Neural progenitor cell (in vitro differentiated cells): ENCODE data around the gene ODF2. TPM values are rescaled to one million over a fixed set of nuclear protein-coding genes. Genes with fewer than 3 reads are reported as not detected.
"Not testable (repeated sequence)": the region's sequence is repeated elsewhere in the genome, so short reads cannot be mapped to it uniquely, and the experiment has no call there.

Experiments
- DNase-seq: peaks from one replicate; pipeline ENCODE4 v3.0.0-alpha.2; 2016; ENCODE audit warnings: low spot score
- H2AFZ ChIP-seq: fragments of 200-600 bp; sonication (generic); replicated peaks from 2 replicates; pipeline ENCODE4 v1.6.1; 2016; ENCODE audit warnings: antibody characterized with exemption
- H3F3A ChIP-seq: fragments of 200-600 bp; sonication (generic); 2 replicates; pipeline ENCODE4 v1.6.1; 2016; ENCODE audit warnings: antibody characterized with exemption, low read depth
- H3K27ac ChIP-seq: fragments of 200-600 bp; sonication (generic); 2 replicates; pipeline ENCODE4 v1.5.1; 2016; ENCODE audit warnings: mild to moderate bottlenecking
- H3K27me3 ChIP-seq: fragments of 200-600 bp; sonication (generic); 2 replicates; pipeline ENCODE4 v1.6.1; 2016; ENCODE audit warnings: mild to moderate bottlenecking, moderate library complexity
- H3K36me3 ChIP-seq: fragments of 200-600 bp; sonication (generic); 2 replicates; pipeline ENCODE4 v1.5.1; 2016
- H3K4me1 ChIP-seq: fragments of 200-600 bp; sonication (generic); 2 replicates; pipeline ENCODE4 v1.6.1; 2016; ENCODE audit warnings: mixed run types
- H3K4me2 ChIP-seq: fragments of 200-600 bp; sonication (generic); 2 replicates; pipeline ENCODE4 v1.6.1; 2016
- H3K4me3 ChIP-seq: fragments of 200-600 bp; sonication (generic); 2 replicates; pipeline ENCODE4 v1.5.1; 2016
- H3K79me2 ChIP-seq: fragments of 200-600 bp; sonication (generic); 2 replicates; pipeline ENCODE4 v1.6.1; 2016; ENCODE audit warnings: low read depth
- H3K9ac ChIP-seq: fragments of 200-600 bp; sonication (generic); 2 replicates; pipeline ENCODE4 v1.6.1; 2016
- H3K9me3 ChIP-seq: fragments of 200-600 bp; sonication (generic); 2 replicates; pipeline ENCODE4 v1.5.1; 2016; ENCODE audit warnings: low read depth
- H4K20me1 ChIP-seq: fragments of 200-600 bp; sonication (generic); 2 replicates; pipeline ENCODE4 v1.6.1; 2016; ENCODE audit warnings: low read depth
- H3K27ac Mint-ChIP-seq: 3 replicates; pipeline ENCODE4 v1.8.0; 2021; ENCODE audit warnings: mixed read lengths
- H3K27me3 Mint-ChIP-seq: 2 replicates; pipeline ENCODE4 v1.8.0; 2022; ENCODE audit warnings: low read depth, mild to moderate bottlenecking, inconsistent platforms, moderate library complexity, mixed read lengths; ENCODE audit not compliant: insufficient read depth
- H3K36me3 Mint-ChIP-seq: 3 replicates; pipeline ENCODE4 v1.8.0; 2021; ENCODE audit warnings: mixed read lengths
- H3K4me1 Mint-ChIP-seq: 3 replicates; pipeline ENCODE4 v1.8.0; 2021; ENCODE audit warnings: mixed read lengths
- H3K4me3 Mint-ChIP-seq: 3 replicates; pipeline ENCODE4 v1.8.0; 2021; ENCODE audit warnings: mild to moderate bottlenecking, moderate library complexity, mixed read lengths
- H3K9me3 Mint-ChIP-seq: 3 replicates; pipeline ENCODE4 v1.8.0; 2020; ENCODE audit warnings: mixed read lengths
- CTCF ChIP-seq: fragments of 200-600 bp; sonication (generic); IDR thresholded peaks from 2 replicates; pipeline ENCODE4 v1.5.1; 2017; ENCODE audit warnings: antibody characterized with exemption, mild to moderate bottlenecking
- EZH2 ChIP-seq: fragments of 200-600 bp; sonication (generic); IDR thresholded peaks from 2 replicates; pipeline ENCODE4 v1.6.1; 2017; ENCODE audit warnings: antibody characterized with exemption, mild to moderate bottlenecking, moderate library complexity
- EZH2phosphoT487 ChIP-seq: fragments of 200-600 bp; sonication (generic); IDR thresholded peaks from 2 replicates; pipeline ENCODE4 v1.6.1; 2017; ENCODE audit warnings: antibody characterized with exemption
- total RNA-seq: library from RNA; depleted of rRNA; stranded (reverse); fragments of >200 nt; gene quantifications from 2 replicates; pipeline ENCODE4 v1.2.3, GENCODE V29; 2015; ENCODE audit warnings: low replicate concordance

The ODF2 gene
- total RNA-seq, 1 donor from 2014 or later, result 40.6 TPM

GRCh38 chr9:128422783-128423150, 33.0 kb upstream of the ODF2 start:
- peaks cover 6% of the 10 kb centered on the region for H3F3A ChIP-seq
- peaks cover 13% of the 10 kb centered on the region for H3K4me1 Mint-ChIP-seq
- peaks cover 10% of the 10 kb centered on the region for H4K20me1 ChIP-seq
- TF ChIP-seq EZH2phosphoT487, result no peak
- no peak for TF ChIP-seq CTCF
- TF ChIP-seq EZH2, result no peak
- peaks cover 2% of the 10 kb centered on the region for H3K36me3 Mint-ChIP-seq
- H3K9ac ChIP-seq, result no peak overlapping the region
- H2AFZ ChIP-seq, result no peak overlapping the region
- H3K79me2 ChIP-seq, result no peaks in the 10 kb centered on the region
- H3K36me3 ChIP-seq, result no peaks in the 10 kb centered on the region
- no peak overlapping the region for H3K4me3 ChIP-seq
- H3K9me3 Mint-ChIP-seq, result no peaks in the 10 kb centered on the region
- H3K27me3 Mint-ChIP-seq, result peaks cover 15% of the 10 kb centered on the region
- H3K4me3 Mint-ChIP-seq, result peak overlapping the region; percentile 67
- no peak for DNase-seq
- no peaks in the 10 kb centered on the region for H3K4me1 ChIP-seq
- no peak overlapping the region for H3K27ac ChIP-seq
- H3K4me2 ChIP-seq, result no peak overlapping the region
- H3K27me3 ChIP-seq, result peaks cover 69% of the 10 kb centered on the region
- no peak overlapping the region for H3K27ac Mint-ChIP-seq
- no peaks in the 10 kb centered on the region for H3K9me3 ChIP-seq

- H3K9me3 Mint-ChIP-seq, H4K20me1 ChIP-seq, H3F3A ChIP-seq, DNase-seq, H3K4me1 ChIP-seq, H3K79me2 ChIP-seq, H3K4me2 ChIP-seq, H3K36me3 ChIP-seq, H3K4me3 ChIP-seq, H3K4me3 Mint-ChIP-seq, H3K36me3 Mint-ChIP-seq, H2AFZ ChIP-seq, H3K9ac ChIP-seq, H3K9me3 ChIP-seq, H3K27ac ChIP-seq, H3K27ac Mint-ChIP-seq: not testable (repeated sequence)
- Mint-ChIP-seq H3K27me3 (peaks cover 15% of the 10 kb centered on the region), H3K4me1 (peaks cover 13% of the 10 kb centered on the region)
- peaks cover 63% of the 10 kb centered on the region for H3K27me3 ChIP-seq
Measured at GRCh38 chr9:128423356-128423755, 32.5 kb upstream of the ODF2 start.

GRCh38 chr9:128424268-128424780, 31.5 kb upstream of the ODF2 start:
- H3K27ac ChIP-seq, result no peak overlapping the region
- peaks cover 53% of the 10 kb centered on the region for H3K27me3 ChIP-seq
- H3K4me1 Mint-ChIP-seq, result peaks cover 13% of the 10 kb centered on the region
- H3K4me1 ChIP-seq, result no peaks in the 10 kb centered on the region
- DNase-seq, result no peak
- no peak overlapping the region for H3K9ac ChIP-seq
- no peak overlapping the region for H3K27ac Mint-ChIP-seq
- H2AFZ ChIP-seq, result no peak overlapping the region
- TF ChIP-seq EZH2phosphoT487, result no peak
- no peak for TF ChIP-seq EZH2
- no peak for TF ChIP-seq CTCF
- H3K79me2 ChIP-seq, result no peaks in the 10 kb centered on the region
- peaks cover 2% of the 10 kb centered on the region for H3K36me3 Mint-ChIP-seq
- H3K4me3 Mint-ChIP-seq, result no peak overlapping the region
- H3K9me3 Mint-ChIP-seq, result no peaks in the 10 kb centered on the region
- H3K4me3 ChIP-seq, result no peak overlapping the region
- peaks cover under 1% of the 10 kb centered on the region for H4K20me1 ChIP-seq
- H3K27me3 Mint-ChIP-seq, result peaks cover 13% of the 10 kb centered on the region
- no peaks in the 10 kb centered on the region for H3K36me3 ChIP-seq
- no peaks in the 10 kb centered on the region for H3K9me3 ChIP-seq
- H3F3A ChIP-seq, result peaks cover 1% of the 10 kb centered on the region
- no peak overlapping the region for H3K4me2 ChIP-seq

- Mint-ChIP-seq H3K27ac (no peak overlapping the region), H3K4me3 (no peak overlapping the region), H3K4me1 (peaks cover 9% of the 10 kb centered on the region), H3K9me3 (no peaks in the 10 kb centered on the region), H3K27me3 (peaks cover 5% of the 10 kb centered on the region), H3K36me3 (peaks cover 2% of the 10 kb centered on the region)
- Histone ChIP-seq H3K9me3 (no peaks in the 10 kb centered on the region), H3K4me2 (no peak overlapping the region), H3K79me2 (no peaks in the 10 kb centered on the region), H2AFZ (peak overlapping the region; percentile 19), H3K27ac (no peak overlapping the region), H3K27me3 (peaks cover 8% of the 10 kb centered on the region), H3K4me3 (no peak overlapping the region), H3K36me3 (no peaks in the 10 kb centered on the region), H3F3A (no peaks in the 10 kb centered on the region), H3K4me1 (no peaks in the 10 kb centered on the region), H3K9ac (no peak overlapping the region), H4K20me1 (no peaks in the 10 kb centered on the region)
- DNase-seq, result no peak
- TF ChIP-seq EZH2 (no peak), CTCF (no peak), EZH2phosphoT487 (no peak)
Measured at GRCh38 chr9:128428644-128429512, 26.9 kb upstream of the ODF2 start.
